ENCODE data around the gene CCNT2. TPM values are rescaled to one million over a fixed set of nuclear protein-coding genes. Genes with fewer than 3 reads are reported as not detected.
"Not testable (repeated sequence)": the region's sequence is repeated elsewhere in the genome, so short reads cannot be mapped to it uniquely, and the experiment has no call there.

CCNT2 gene
- polyA plus RNA-seq (2014; cell fraction: cytosol; rRNA removed), result 22.5 and 23.7 TPM in 2 replicates
- 54.2 and 69.0 TPM in 2 replicates for polyA plus RNA-seq (2014; cell fraction: nucleus; rRNA removed)

GRCh38 chr2:134918526-134919340 is at the start of gene CCNT2:
TSS of gene CCNT2 (plus strand) at chr2:134918822. CDS start at chr2:134918855, 33 bp downstream.
- DNase-seq (ENCODE audit: low spot score), result peak; percentile 99

GRCh38 chr2:134869946-134870736 is 48.5 kb upstream of the CCNT2 start:
- DNase-seq (ENCODE audit: low spot score), result no peak

GRCh38 chr2:134873152-134873551 is 45.5 kb upstream of the CCNT2 start:
- no peak for DNase-seq (ENCODE audit: low spot score)

GRCh38 chr2:134875309-134875708 is 43.3 kb upstream of the CCNT2 start:
- DNase-seq (ENCODE audit: low spot score), result no peak

- no peak for DNase-seq (ENCODE audit: low spot score)
Measured at GRCh38 chr2:134882773-134883172, 35.8 kb upstream of the CCNT2 start.

- no peak for DNase-seq (ENCODE audit: low spot score)
Measured at GRCh38 chr2:134883552-134884293, 34.9 kb upstream of the CCNT2 start.

- no peak for DNase-seq (ENCODE audit: low spot score)
Measured at GRCh38 chr2:134884435-134884834, 34.2 kb upstream of the CCNT2 start.

- DNase-seq (ENCODE audit: low spot score), result no peak
Measured at GRCh38 chr2:134892282-134893035, 26.2 kb upstream of the CCNT2 start.

- no peak for DNase-seq (ENCODE audit: low spot score)
Measured at GRCh38 chr2:134897932-134898331, 20.7 kb upstream of the CCNT2 start.

- no peak for DNase-seq (ENCODE audit: low spot score)
Measured at GRCh38 chr2:134899204-134899603, 19.4 kb upstream of the CCNT2 start.

- no peak for DNase-seq (ENCODE audit: low spot score)
Measured at GRCh38 chr2:134900151-134900550, 18.5 kb upstream of the CCNT2 start.

GRCh38 chr2:134903701-134904100 is 14.9 kb upstream of the CCNT2 start:
- not testable (repeated sequence) for DNase-seq (ENCODE audit: low spot score)

GRCh38 chr2:134905168-134905567 is 13.5 kb upstream of the CCNT2 start:
- no peak for DNase-seq (ENCODE audit: low spot score)

- DNase-seq (ENCODE audit: low spot score), result no peak
Measured at GRCh38 chr2:134906726-134907125, 11.9 kb upstream of the CCNT2 start.

GRCh38 chr2:134907441-134908116 is 11.0 kb upstream of the CCNT2 start:
- DNase-seq (ENCODE audit: low spot score), result not testable (repeated sequence)

GRCh38 chr2:134910763-134911399 is 7.7 kb upstream of the CCNT2 start:
- DNase-seq (ENCODE audit: low spot score), result no peak

- DNase-seq (ENCODE audit: low spot score), result no peak
Measured at GRCh38 chr2:134911400-134911785, 7.2 kb upstream of the CCNT2 start.

- no peak for DNase-seq (ENCODE audit: low spot score)
Measured at GRCh38 chr2:134912361-134912760, 6.3 kb upstream of the CCNT2 start.

- DNase-seq (ENCODE audit: low spot score), result no peak
Measured at GRCh38 chr2:134917360-134917865, 1.2 kb upstream of the CCNT2 start.
